T-helper 1 cell treated with Interleukin-12 subunit alpha and Interleukin-12 subunit beta and Interleukin-4 antibody, amounts not matched to agents 30 ng/mL and 1 ng/mL, for 36 hours (primary cell): ENCODE measurements around the gene DHRS11. TPM values are rescaled to one million over a fixed set of nuclear protein-coding genes. Genes with fewer than 3 reads are reported as not detected.

ENCODE experiments used
- intact Hi-C: fragments of 100-400 bp; cut with micrococcal nuclease; formaldehyde crosslinking; loops from one replicate; pipeline ENCODE4 v1.15.1; 2024
- total RNA-seq: library from RNA; stranded (reverse); gene quantifications from 2 replicates; pipeline ENCODE4 v1.2.3, GENCODE V29; 2022

DHRS11 gene
- total RNA-seq, 1 donor from 2014 or later: 6.1 TPM

DNA sequence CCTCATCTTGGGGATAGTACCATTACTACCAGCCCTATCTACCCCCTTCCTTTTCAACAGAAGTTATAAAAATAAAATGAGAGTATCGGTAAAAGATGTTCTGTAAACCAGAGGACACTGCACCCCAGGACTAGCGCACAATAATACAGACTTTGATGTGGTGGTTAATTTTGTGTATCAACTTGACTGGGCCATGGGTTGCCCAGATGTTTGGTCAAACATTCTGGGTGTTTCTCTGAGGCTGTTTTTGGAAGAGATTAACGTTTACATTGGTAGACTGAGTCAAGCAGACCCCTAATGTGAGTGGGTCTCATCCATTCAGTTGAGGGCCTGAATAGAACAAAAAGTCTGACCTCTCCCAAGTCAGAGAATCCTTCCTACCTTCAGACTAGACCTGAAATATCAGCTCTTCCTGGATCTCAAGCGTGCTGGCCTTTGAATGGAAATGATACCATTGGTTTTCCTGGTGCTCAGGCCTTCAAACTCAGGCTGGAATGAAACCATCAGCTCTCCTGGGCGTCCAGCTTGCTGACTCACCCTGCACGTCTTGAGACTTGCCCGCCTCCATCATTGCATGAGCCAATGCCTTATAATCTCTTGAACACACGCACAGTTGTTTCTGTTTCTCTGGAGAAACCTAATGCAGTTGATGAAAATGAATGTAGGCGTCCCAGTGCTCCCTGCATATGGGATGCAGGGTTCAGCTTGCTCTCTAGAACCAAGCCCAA is 19.8 kb downstream of the DHRS11 start:
- intact Hi-C loops: no loop called here

DNA sequence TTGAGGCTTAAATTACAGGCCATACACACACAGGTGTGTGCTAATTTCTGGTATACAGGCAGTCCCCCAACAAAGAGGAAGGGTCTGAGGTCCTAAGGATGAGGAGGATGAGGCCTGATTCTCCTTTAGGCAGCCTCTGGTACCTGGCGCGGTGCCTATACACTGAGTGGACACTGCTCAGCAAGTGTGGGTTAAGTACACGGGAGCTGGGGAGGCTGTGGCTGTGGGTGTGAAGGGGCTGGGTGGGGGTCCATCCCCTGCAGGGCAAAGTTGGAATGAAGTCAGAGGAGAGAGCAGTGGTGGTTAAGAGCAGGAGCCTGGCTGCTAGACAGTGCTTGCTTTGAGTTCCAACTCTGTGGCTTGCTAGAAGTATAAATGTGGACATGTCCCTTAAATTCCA is 20.6 kb downstream of the DHRS11 start:
- intact Hi-C loops: no loop called here

DNA sequence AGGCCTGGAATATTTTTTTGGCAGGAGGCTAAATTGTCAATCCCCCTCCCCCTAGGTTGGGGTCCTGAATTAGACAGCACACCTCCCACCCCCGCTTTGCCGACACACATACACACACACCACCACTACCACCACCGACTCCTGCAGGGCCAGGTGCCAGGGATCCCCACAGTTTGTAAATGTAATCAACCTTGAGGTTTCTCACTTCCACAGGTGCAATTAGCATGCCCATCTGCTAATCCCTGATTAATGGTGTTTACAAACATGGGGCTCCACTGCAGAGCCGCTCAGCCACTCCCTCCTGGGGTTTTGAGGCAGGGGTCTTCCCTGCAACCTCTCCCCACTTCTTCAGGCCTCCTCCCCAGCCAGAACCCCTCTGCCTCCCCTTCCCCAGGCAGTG is 21.5 kb downstream of the DHRS11 start:
- intact Hi-C loops: no loop called here

DNA sequence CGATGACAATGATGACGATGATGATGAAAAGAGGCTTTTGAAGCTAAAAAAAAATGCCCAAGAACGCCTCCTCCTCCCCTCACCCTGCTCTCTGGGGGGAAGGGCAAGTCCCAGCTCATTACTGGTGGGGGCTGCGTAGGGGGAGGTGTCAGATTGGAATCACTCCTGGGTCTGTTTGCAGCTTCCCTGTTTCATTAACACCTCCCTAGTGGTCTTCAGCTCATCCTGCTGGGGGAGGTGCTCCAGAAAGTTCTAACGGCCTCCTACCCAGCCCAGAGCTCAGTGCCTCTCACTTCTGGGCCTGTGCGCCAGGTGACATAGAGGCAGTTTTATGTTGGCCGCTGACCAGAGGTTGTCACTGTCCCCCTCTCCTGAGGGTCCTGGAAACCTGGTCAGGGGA is 22.4 kb downstream of the DHRS11 start:
- intact Hi-C loops: no loop called here

DNA sequence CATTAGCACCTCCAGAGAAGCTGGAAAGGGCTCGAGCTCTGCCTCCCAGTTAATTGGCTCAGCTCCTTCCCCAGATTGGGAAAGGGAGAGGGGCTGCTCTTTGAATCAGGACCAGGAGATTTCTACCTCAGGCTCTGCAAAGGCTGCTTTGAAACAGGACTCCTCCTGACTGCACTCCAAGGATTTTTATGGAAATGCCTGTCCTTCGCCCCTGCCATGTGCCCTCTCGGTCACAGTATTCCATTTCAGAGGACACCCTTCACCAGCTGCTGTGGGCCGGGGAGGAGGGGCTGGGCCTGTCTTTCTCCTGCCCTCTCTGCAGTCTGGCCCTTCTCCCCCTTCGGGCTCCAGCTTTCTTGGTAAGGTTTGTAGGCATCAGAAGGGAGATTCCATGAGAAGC is 23.3 kb downstream of the DHRS11 start:
- intact Hi-C loops: no loop called here

DNA sequence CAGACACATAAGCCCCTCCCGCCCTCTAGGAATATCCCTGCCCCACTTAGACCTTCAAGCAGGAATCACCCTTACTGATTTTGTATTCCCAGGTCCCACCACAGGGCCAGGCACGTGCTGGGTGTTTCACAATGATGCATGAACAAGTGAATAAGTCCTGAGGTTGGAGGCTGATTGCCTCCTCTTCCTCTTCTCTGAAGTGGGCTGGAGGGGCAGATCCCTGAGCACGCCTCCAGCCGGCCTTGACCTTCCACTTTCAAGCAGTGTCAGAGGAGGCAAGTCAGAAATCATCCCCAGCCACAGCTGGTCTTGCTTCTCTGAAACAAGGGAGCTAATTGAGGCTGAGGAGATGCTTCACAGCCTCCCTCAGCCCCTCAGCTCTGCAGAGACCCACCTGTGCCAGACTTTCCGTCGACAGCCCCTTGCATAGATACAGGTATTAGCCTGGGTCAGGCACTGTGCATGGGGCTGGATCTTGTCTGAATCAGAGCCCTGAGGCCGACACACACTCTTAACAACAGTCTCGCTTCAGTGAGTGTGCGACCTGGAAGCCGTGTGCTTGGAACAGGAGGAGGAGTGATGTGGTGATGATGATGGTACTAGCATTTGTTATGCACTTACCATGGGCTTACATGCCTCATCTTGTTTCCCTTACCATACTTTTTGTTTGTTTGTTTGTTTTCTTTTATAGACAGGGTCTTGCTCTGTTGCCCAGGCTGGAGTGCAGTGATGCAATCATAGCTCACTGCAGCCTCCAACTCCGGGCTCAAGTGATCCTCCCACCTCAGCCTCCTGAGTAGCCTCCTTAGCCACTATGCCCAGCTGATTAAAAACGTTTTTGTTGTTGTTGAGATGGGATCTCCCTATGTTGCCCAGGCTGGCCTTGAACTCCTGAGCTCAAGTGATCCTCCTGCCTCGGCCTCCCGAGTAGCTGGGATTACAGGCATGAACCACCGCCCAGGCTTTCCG is 24.7 kb downstream of the DHRS11 start:
- intact Hi-C loops: no loop called here

DNA sequence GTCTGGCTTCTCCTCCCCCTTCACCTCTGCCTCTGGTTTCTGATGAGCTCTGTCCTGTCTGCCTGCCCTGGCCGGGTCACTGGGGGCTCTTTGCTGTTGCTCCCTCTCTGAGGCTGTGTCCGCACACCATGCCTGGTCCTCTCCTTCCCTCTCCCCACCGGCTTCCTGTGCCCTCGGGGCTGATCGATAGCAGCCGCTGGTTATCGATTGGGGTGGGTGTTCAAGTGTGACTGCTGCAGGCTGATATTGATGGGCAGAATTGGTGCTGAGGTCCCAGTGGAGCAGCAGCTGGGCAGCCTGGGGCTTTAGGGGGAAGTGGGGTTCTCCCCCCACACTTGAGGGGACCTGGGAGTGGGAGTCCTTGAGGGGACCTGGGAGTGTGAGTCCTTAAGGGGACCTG is 26.1 kb downstream of the DHRS11 start:
- intact Hi-C loops: no loop called here

DNA sequence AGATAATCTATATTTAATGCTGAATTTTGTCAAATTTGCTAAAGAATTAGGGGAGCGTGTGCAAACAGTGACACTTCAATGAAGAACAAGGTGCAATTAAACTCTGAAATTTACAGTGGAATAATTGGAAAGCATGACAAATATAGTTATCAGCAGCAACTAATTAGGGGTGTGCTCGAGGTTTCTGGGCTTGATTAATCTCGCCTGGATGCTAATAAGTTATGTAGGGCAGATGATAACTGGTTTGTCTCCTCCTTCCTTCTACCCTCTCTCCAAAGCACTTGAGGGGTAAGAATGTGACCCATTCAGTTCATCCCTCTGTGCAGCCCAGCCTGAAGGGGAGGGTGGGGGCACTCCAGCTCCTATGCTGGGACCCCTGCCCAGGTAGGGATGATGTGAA is 31.6 kb downstream of the DHRS11 start:
- intact Hi-C loops: no loop called here

DNA sequence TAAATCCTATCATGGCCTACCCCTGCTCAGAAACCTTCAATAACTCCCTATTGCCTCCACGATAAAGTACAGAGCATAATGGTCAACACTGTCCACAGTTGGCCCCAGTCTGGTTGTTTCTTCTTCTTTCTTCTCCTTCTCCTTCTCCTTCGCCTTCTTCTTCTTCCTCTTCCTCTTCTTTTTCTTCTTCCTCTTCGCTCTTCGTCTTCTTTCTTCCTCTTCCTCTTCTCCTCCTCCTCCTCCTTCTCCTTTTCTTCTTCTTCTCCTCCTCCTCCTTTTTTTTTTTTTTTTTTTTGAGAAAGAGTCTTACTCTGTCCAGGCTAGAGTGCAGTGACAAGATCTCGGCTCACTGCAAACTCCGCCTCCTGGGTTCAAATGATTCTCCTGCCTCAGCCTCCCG is 33.5 kb downstream of the DHRS11 start:
- intact Hi-C loops: loop anchor here (5.0 kb wide), 1 partner anchor 322 kb away; the partner anchor contains the start of gene AATF

DNA sequence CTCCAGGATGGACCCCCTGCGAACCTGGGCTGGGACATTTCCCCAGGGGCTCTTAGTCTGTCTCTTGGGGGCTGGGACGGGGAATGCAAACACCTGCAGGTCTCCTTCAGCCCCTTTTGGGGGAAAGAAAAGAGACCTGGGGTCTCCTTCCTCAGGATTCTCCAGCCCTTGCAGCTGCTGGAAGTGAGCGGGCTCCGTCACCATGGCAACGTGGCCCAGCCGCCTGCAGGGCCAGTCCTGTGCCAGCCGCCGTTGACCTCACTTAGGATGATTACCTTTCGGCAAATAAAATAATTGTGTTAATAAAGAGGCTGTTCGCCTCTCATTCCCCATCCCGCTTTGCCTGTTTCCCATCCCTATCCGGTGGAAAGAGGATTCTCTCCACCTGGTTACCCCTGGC is 35.4 kb downstream of the DHRS11 start:
- intact Hi-C loops: loop anchor here (5.0 kb wide), 1 partner anchor 320 kb away; the partner anchor contains the start of gene AATF

DNA sequence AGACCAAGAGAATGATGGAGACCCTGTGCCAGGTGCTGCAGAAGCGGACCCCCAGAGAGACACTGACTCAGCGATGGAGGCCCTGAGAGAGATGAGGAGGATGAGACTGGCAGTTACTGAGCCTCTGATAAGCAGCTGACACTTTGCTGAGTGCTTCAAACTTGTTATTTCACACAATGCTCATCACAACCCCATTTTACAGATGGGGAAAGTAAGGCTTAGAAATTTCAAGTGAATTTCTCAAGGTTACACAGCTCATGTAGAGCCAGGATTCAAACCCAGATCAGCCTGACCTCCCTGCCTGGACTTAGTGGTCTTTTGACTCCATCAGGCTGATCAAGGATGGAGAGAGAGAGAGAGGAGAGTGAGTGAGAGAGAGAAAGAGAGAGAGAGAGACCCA is 36.9 kb downstream of the DHRS11 start:
- intact Hi-C loops: loop anchor here (2.0 to 5.0 kb wide), 2 partner anchors 319 to 744 kb away; partner anchors contain the start of gene AATF

DNA sequence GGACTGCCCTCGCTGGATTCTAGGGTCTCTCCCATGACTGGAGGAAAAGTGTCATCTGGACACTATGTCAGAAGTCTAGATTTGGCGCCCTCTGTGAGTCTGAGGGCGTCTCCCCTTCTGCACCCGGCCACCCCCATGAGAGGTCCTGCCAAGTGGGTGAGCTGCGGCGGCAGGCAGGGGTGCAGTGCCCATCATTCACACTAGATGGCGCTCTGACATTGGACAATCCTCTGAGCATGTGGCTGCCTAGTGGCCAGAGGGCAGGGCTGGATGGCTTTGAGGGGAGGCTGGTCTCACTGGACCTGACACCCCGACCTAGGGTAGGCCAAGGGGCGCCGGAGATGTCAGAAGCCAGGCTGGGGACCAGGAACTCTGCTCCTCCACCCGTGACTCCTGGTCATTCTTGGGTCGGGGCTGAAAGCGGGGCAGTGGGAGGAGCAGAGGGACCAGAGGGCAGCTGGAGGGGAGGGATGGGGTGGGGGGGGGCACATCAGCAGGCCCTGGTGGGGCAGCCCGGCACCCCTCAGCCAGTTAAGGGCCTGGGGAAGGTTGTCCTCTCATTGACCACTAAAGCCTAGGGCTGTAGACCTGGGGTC is 37.7 kb downstream of the DHRS11 start:
- intact Hi-C loops: loop anchor here (1.0 to 5.0 kb wide), 7 partner anchors 26 to 743 kb away; partner anchors contain the start of gene AATF

DNA sequence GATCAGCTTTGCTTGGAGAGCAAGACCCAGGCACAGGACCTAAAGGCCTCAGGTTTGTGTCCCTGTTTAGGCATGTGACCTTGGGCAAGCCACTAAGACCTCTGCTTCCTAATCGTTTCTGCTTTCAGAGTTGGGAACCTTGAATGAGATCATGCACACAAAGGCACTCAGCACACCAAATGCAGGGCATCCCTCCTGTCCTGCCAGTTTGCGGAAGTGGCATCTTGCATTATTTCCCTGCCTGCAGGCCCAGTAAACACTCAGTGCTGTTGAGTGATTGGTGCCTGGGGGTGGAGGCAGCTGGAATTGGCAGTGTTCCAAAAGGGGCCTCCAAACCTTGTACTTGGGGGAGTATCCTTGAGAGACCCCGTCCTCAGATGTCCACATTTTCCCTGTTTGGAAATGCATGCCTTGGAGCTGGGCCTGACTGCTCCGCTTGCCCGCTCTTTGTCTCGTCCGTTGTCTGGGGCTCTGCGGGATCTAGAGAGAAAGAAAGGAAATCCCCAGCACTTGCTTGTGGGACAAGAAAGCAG is 38.4 kb downstream of the DHRS11 start:
- intact Hi-C loops: loop anchor here (1.0 to 5.0 kb wide), 7 partner anchors 27 to 743 kb away; partner anchors contain the start of gene AATF

DNA sequence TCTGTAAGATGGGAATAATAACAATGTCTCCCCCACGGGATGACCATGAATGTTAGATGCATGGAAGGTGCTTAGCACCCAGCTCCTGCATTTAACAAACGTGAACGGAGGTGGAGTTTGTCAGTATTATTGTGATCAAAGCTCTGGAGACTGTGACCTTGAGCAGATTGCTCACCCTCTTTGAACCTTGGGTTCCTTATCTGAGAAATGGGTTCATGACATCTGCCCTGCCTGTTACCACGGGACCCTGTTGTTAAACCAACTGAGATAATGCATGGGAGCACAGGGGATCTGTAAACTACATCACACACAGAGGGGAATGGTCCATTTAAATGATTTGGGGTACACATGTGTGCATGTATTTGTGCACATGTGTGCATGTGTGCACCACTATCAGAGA is 39.3 kb downstream of the DHRS11 start:
- intact Hi-C loops: no loop called here

DNA sequence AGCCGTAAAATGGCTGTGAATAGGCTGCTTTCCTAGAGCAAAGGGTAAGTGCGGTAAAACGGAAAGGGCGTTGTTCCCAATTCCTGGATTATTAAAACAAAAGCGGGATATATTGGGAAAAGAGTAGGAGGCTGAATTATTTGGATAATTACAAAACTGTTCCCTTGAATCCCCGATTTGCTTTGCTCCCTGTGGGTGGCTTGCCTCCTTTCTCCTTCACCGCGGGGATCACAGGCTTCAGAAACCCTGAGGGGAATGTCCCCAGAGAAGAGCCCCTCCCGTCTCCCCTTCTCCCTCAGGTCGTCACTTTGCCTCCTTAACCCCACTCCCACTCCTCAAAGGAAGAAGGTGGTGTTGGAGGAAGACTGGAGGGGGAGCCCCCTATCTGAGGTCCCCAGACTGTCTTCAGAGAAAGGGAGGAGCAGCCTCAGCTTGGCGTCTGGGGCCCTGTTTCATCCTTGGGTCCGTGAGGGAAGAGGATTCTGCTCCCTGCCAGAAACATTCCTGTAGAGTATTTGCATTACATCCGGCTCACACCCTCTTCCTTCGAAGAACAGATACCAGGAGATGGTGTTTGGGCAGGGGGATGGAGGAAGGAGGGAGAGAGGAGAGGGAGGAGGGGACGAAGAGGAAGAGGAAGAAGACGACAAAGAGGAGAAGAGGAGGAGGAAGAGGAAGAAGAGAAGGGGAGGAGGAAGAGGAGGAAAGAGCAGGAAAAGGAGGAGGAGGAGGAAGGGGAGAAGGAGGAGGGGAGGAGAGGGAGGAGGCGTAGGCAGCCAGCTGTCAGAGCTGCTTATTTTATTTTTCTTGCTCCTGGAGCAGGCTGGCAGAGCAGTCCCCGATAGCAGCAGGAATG is 41.5 kb downstream of the DHRS11 start:
- intact Hi-C loops: no loop called here

DNA sequence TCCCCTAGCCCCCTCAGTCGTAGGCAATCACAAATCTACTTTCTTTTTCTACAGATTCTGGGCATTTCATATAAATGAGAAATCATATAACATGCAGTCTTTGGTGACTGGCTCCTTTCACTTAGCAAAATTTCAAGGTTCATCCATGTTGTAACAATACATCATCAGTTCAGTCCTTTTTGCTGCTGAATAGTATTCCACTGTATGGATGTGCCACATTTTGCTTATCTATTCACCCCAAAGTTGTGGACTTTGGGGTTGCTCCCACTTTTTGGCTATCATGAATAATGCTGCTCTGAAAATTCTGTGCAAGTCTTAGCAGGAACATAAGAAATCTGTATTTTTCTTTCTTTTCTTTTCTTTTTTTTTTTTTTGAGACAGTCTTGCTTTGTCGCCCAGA is 48.7 kb downstream of the DHRS11 start:
- intact Hi-C loops: no loop called here

DNA sequence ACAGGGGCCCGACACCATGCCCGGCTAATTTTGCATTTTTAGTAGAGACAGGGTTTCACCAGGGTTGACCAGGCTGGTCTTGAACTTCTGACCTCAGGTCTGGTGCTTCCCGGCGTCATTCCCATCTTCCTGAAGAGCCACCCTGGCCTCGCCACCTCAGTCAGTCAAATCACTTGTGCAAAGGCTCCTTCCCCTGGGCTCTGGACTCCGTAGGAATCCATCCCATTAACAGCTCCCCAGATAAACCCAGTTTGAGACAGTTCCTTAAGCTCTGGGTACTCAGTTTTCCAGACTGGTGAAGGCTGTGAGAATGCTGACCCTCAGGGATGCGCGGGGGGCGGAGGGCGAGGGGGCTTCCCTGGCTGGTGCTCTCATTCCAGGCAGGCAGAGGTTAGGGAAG is 49.2 kb downstream of the DHRS11 start:
- intact Hi-C loops: no loop called here

DNA sequence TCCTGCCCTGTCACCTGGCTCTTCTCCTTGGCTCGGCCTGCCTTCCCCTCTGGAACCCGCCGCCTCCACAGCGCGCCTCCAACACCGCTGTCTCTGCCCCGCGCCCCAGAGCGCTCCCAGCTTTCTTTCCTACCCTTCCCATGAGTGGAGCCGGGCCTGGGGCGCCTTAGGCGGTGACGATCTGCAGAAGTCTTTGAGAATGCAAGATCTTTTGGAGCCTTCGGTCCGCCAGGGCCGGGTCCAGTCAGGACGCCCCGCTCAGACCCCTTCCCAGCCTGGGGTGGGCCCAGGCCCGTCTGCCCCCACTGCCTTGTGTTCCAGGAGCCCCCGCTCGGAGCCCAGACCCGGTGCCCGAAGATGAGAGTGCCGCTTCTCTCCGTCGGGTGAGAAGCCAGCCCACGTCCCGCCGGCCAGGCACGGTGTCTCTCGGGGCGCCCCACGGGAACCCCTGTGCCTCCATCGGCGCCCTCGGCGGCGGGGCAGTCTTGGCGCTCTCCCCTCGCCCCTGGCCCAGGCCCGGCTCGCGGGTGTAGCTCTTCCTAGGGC is 49.7 kb downstream of the DHRS11 start:
- intact Hi-C loops: no loop called here

DNA sequence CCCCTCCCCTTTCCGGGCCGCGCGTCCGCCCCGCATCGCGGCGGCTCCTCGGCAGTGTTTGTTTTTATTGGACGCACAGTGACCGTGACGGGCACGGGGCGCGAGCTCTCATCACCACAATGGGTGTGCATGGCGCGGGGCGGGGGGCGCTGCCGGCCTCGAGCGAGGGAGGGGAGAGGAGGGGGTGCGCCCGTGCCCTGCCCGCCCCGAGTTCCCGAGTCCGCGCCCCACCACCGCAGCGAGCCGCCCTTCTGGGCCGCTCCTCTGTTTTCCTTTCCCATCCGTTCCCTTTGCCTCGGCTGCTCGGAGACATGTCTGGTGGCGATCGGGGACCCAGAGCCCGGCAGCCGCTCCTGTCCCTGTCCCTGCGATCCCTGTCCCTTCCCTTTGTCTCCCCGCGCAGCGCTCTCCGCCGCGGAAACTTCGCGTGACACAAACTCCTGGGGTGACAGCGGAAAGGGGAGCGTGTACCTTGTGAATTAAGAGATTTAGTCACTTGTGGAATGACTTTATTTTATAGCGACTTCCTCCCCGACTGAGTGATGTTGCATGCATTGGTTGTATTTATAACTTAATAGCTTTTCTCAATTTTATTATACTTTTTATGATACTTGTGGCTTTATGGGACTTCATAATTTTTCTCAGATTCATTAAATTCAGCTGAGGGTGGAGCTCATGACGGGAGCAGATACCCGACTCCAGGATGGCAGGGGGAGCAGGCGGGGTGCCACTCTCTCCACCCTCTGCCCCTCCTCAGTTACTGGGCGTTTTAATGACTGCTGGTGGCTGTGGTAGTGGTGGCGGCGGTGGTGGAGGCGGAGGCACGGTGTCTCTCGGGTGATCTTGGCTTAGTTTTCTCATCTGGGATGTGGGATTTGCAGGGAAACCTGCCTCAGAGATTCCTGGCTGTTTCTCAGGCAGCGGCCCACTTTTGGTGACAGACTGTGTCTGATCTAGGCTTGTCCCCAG is 50.5 kb downstream of the DHRS11 start:
- intact Hi-C loops: no loop called here
